Glomerular visceral epithelial cell (primary cell): Measurements from ENCODE around the gene CMC2.

ENCODE experiments used
- DNase-seq: peaks from one replicate; pipeline ENCODE4 v3.0.0-alpha.2; 2016; ENCODE audit errors: extremely low spot score

The CMC2 gene

GRCh38 chr16:80973991-80974390 is 32.7 kb downstream of the CMC2 start:
- peak; percentile 36 for DNase-seq

GRCh38 chr16:80972611-80973010 is 34.1 kb downstream of the CMC2 start:
- DNase-seq = no peak

DNA sequence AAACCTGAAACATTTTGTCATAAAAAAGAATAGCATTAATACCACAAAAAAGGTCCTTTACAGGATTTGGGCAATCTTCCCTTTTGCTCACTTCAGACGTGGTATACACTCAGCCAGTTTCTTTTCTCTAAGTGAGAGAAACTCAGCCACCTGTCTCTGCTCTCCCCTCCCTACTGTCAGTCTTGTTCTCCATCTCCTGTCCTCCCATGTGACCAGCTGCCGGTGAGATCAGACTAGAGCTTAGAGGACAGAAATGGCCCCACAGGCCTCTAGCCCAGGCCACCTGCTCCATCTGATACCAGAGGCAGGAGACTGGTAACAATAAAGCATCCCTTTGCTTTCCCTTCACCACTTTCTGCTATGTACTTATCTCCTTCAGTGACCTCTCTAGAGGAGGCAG is 34.9 kb downstream of the CMC2 start:
- no peak for DNase-seq

GRCh38 chr16:80969114-80969484 is 37.6 kb downstream of the CMC2 start:
- DNase-seq = no peak

- peak; percentile 82 for DNase-seq
Measured at GRCh38 chr16:80968386-80969113, 38.1 kb downstream of the CMC2 start.

GRCh38 chr16:80966617-80967016 is 40.1 kb downstream of the CMC2 start:
- DNase-seq = no peak

DNA sequence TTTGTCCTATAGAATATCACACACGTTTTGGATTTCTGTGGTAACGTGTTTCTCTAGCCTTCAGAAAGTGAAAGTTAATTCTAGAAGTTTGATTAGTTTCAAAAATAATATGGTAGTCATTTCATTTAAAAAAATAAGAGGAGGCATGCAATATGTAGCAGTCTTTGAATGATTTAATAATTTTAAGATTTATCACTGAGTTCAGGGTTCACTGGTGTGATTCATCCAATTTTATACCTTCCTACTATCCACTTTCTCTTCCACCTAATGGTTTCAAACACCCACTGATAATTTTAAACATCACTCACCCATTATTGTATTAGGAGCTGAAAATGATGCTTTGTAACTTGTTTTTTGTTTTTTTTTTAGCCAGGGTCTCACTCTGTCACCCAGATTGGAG is 42.3 kb downstream of the CMC2 start:
- no peak for DNase-seq

- DNase-seq = no peak
Measured at GRCh38 chr16:80962879-80963278, 43.8 kb downstream of the CMC2 start.

DNA sequence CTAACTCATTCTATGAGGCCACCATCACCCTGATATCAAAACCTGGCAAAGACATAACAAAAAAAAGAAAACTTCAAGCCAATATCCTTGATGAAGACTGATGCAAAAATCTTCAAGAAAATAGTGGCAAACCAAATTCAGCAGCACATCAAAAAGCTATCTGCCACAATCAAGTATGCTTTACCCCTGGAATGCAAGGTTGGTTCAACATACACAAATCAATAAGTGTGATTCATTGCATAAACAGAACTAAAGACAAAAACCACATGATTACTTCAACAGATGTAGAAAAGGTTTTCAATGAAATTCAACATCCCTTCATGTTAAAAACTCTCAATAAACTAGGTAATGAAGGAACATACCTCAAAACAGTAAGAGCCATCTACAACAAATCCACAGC is 48.4 kb downstream of the CMC2 start:
- no peak for DNase-seq

GRCh38 chr16:80954985-80955384 is 51.7 kb downstream of the CMC2 start:
- DNase-seq = no peak

DNA sequence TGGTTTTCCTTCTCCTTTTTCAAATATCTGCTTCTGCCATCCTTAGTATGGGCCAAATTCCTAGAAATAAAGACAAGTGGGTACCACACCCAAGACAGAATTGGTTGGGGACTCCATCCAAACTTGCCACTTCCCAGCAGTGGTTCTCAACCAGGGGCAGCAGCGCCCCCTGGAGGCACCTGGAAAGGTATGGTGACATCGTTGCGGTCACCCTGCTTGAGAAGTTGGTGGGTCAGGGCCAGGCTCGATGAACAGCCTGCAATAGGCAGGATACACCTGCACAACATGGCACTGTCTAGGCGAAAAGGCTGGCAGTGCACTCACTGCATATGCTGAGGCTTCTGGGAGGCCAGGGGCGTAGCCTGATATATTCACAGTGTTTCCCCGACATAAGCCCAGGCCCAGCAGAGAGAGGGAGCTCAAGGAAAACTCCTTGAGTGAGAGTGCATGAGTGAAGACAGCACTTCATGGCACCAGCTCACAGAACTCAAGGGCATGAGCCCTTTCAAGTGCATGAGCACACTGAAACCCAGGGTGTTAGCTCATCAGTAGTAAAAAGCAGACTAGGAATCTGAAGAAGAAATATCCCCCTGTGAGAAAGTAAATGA is 57.7 kb downstream of the CMC2 start:
- no peak for DNase-seq

- DNase-seq = no peak
Measured at GRCh38 chr16:80947708-80948625, 58.7 kb downstream of the CMC2 start.

GRCh38 chr16:80947239-80947638 is 59.4 kb downstream of the CMC2 start:
- no peak for DNase-seq

DNA sequence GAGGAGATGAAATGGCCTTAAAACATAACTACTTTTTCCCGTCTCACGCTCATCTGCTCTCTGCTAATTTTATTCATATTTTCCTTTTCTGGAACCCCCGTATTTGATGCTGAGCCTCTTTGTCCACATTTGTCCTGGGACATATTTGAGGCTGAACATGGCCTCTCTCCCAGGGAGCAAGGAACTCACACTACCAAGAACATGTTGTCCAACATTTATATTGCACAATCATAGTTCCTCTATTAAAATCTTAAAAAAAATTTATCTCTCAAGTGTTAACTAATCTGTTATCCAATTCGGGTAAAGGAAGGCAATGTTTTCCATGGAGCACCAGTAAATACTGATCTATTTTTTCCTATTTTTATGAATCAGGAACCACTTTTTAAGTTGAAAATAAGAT is 60.2 kb downstream of the CMC2 start:
- no peak for DNase-seq

- DNase-seq = no peak
Measured at GRCh38 chr16:80940069-80940856, 66.4 kb downstream of the CMC2 start.

GRCh38 chr16:80938879-80939260 is 67.8 kb downstream of the CMC2 start:
- DNase-seq = no peak

DNA sequence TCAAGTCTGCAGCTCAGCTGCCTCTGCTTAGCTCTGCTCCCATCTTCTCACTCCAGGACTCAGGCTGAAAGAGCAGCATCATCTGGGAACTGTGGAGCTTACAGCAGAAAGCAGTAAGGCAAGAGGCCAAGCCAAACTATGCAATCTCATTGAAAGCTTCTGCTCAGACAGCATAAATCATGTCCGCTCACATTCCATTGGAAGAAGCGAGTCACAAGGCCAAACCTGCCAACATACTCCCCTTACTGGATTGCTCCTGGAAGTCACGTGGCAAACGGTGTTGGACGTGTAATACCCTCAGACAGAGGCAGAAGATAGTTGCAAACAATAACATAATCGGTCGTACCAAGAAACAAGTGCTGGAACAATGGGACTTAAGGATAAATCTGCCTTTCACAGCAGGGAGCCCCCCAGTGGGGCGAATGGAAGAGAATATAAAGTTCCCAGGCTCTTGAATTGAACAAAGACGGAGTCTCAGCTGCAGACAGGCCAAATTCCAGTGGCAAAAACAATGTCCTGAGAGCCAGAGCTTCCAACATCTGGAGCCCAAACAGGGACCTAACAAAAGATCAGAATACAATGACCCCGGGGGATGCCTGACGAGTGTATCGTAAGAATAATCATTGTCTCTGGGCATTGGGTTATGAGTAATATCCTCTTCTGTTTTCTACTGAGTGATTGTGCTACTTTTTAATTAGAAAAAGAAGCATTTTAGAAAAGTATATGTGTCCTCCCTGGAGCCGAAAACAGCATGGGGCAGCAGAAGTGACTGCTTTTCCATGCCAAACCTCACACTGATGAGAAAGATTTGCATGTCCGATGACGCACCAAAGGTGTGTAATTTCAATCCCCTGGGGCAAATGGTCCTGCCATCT is 68.4 kb downstream of the CMC2 start:
- peak; percentile 22 for DNase-seq

- no peak for DNase-seq
Measured at GRCh38 chr16:80936410-80936809, 70.3 kb downstream of the CMC2 start.

DNA sequence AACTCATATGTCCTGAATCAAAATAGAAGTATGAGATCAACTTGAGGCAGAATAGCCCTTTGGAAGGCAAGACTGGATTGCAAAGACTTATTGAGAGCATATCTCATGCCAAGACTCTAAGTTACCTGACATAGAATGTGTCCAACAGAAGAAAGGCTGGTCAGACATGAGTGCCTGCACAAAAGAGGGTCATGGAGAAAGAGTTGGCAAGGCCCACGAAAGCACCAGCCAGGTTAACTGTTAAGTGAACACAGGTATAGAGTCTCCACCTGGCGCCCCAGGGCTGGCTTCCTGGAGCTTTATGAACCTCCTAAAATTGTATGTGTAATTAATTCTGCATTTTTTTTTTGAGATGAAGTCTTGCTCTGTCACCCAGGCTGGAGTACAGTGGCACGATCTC is 71.0 kb downstream of the CMC2 start:
- DNase-seq = no peak

DNA sequence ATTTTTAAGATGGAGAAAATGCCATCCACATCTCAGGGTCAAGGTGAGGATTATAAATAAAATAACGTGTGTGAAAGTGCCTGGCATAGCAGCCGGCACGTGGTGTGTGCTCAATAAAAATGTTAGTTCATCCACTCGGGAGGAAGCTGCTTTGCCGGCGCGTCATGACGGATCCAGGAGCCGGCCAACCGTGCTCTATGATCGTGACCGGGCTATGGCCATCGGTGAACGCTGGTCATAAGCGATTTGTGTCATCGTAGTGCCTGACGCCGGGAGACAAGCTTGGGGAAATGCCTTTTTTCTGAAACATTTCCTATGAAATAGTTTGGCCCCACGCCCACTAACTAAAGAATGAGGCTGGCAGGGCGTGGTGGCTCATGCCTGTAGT is 74.0 kb downstream of the CMC2 start:
- DNase-seq = peak; percentile 56
